SJSA1 (cell line): ENCODE measurements around the gene C17orf75. TPM values are rescaled to one million over a fixed set of nuclear protein-coding genes. Genes with fewer than 3 reads are reported as not detected.
"Not testable (repeated sequence)": the region's sequence is repeated elsewhere in the genome, so short reads cannot be mapped to it uniquely, and the experiment has no call there.

ENCODE experiments used
- DNase-seq, 2 experiments: peaks; one replicate each; pipeline ENCODE4 v3.0.0-alpha.2; 2015 to 2020; ENCODE audit warnings: low spot score in 2 of 2, low read depth in 1 of 2
- H3K27ac ChIP-seq: fragments of 250-450 bp; sonication (Bioruptor Pico); 2 replicates; pipeline ENCODE4 v1.5.1; 2020; ENCODE audit warnings: mild to moderate bottlenecking, moderate library complexity
- H3K27me3 ChIP-seq: fragments of 250-450 bp; sonication (Bioruptor Pico); replicated peaks from 2 replicates; pipeline ENCODE4 v1.5.1; 2020; ENCODE audit warnings: mild to moderate bottlenecking, moderate library complexity
- H3K36me3 ChIP-seq: fragments of 250-450 bp; sonication (Bioruptor Pico); 2 replicates; pipeline ENCODE4 v1.5.1; 2020; ENCODE audit warnings: mild to moderate bottlenecking
- H3K4me1 ChIP-seq: fragments of 250-450 bp; sonication (Bioruptor Pico); replicated peaks from 2 replicates; pipeline ENCODE4 v1.6.1; 2021; ENCODE audit warnings: mild to moderate bottlenecking
- H3K4me3 ChIP-seq: fragments of 250-450 bp; sonication (Bioruptor Pico); 2 replicates; pipeline ENCODE4 v1.5.1; 2020; ENCODE audit warnings: mild to moderate bottlenecking
- H3K9me3 ChIP-seq: fragments of 250-450 bp; sonication (Bioruptor Pico); replicated peaks from 2 replicates; pipeline ENCODE4 v1.5.1; 2020; ENCODE audit warnings: mild to moderate bottlenecking
- total RNA-seq: library from RNA; depleted of rRNA; stranded (reverse); fragments of >200 nt; shearing (Covaris generic); gene quantifications from 2 replicates; pipeline ENCODE4 v1.2.3, GENCODE V29; 2014

The C17orf75 gene
- total RNA-seq, 1 experiment from 2014 or later, result 16.5 TPM

DNA sequence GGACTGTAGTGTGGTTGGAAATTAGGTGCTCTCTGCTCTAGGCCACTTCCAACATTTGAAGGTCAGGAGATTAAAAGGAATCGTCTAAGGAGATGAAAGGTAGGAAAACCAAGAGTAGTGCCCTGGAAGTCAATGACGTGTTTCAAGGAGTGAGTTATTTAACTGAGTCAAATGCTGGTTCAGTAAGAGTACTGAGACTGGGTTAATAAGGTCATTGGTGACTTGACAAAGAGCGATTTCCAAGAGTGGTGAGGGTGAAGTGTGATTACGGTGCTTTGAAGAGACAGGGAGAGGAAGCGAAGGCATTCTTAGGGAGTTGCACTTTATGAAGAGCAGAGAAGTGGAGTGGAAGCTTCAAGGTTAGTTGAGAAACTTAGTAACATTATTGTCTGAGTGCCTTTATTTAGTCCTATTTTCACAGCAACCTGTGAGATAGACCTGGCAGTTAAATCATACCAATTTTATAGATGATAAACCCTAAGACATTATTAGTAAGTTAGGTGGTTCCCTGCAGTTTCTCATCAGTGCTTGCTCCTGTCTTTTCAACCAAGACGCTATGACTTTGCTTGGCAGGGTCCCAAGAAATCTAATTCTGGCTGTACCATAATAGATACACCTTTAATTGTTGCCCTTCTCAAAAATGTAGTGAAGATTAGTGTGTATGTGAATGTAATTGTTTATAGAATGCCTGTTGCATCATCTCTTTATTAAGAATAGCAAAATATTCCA, 13.8 kb upstream of the C17orf75 start:
- H3K4me1 ChIP-seq, result peaks cover 9% of the 10 kb centered on the region
- no peak overlapping the region for H3K4me3 ChIP-seq
- no peaks in the 10 kb centered on the region for H3K9me3 ChIP-seq
- no peak for DNase-seq
- H3K27me3 ChIP-seq, result no peaks in the 10 kb centered on the region
- peaks cover 94% of the 10 kb centered on the region for H3K36me3 ChIP-seq
- no peak overlapping the region for H3K27ac ChIP-seq

DNA sequence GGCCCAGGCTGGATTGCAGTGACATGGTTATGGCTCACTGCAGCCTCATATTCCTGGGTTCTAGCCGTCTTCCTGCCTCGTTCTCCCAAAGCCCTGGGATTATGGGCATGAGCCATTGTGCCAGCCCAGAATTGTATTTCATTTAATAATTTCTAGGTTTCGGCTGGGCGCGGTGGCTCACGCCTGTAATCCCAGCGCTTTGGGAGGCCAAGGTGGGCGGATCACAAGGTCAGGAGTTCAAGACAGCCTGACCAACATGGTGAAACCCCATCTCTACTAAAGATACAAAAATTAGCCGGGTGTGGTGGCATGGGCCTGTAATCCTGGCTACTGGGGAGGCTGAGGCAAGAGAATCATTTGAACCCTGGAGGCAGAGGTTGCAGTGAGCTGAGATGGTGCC, 10.8 kb upstream of the C17orf75 start:
- not testable (repeated sequence) for DNase-seq, H3K9me3 ChIP-seq, H3K4me3 ChIP-seq, H3K27ac ChIP-seq, H3K27me3 ChIP-seq
- Histone ChIP-seq H3K4me1 (peaks cover 14% of the 10 kb centered on the region), H3K36me3 (peaks cover 75% of the 10 kb centered on the region)

DNA sequence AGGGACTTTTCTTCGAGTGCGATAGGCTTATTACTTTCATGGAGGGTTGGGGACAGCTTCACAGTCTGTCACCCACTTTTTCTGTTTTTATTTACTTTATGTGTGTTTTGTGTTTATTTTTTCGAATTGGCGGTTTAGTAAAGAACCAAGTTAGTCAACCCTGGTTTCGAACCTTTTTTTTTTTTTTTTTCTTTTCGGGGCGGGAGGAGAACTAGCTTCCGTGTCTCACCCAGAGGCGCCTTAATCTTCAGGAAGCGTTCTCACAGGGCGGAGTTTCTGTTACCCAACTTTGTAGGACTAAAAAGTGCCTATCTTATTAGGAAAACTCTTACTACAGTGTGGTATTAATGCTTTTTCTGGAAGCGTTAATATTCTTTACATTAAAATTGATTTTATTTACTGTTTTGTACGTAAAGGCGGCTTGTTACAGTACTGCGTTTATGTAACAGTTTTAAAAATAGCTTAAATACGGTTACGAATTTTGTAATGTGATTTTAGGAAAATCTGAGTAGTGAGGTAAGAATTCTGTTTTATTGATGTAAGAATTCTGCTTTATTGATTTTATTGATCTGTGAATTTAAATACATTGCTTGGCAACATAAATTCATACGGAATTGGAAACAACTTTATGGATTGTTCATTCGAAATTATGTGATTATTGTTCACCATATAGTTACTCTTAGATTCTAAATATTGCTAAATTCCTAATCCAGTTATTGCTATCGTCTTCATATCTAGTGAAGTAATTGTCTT, 8.9 kb upstream of the C17orf75 start:
- peak overlapping the region; percentile 98 for H3K27ac ChIP-seq
- H3K36me3 ChIP-seq, result peaks cover 59% of the 10 kb centered on the region
- DNase-seq, result no peak
- no peaks in the 10 kb centered on the region for H3K27me3 ChIP-seq
- no peaks in the 10 kb centered on the region for H3K9me3 ChIP-seq
- H3K4me3 ChIP-seq, result peak overlapping the region; percentile 74
- peaks cover 14% of the 10 kb centered on the region for H3K4me1 ChIP-seq

DNA sequence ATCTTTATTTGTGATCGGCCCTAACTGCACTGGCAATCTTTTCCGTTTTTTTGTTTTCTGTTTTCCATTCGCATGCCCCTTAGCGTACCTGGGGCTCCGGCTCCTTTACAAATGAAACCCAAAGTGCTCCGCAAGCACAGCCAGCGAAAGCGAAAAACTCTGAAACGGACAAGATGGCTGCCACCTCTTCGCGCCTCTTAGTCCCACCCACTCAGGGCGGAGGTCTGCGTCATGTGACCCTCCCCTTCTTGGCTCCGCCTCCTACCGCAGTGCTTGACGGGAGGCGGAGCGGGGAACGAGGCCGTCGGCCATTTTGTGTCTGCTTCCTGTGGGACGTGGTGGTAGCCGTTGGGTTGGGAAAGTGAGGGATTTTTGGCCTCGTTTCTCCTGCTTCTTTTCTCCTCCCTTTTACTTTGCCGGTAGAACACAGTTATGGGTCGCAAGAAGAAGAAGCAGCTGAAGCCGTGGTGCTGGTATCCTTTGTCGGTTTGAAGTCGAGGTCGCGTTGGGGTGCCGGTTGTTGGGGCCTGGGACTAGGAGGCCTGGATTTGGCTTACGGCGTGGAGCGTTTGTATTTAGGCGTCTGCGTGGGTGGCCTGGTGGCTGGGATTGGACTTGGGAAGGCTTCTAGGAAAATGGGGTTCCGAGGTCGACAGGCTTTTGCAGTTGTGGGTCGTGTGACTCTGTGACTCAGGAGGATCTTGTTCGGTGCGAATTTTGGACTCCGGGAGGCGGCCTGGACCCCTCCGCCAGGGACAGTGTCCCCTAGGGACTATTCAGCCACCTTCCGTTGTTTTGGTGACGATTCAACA, 8.1 kb upstream of the C17orf75 start, which contains the start of gene ZNF207:
Gene ZNF207 (plus strand): TSS at position 304 of the 812 bp plus-strand sequence. CDS start 129 bp downstream, at position 433.
- Histone ChIP-seq H3K9me3 (no peaks in the 10 kb centered on the region), H3K27ac (peak within 1 kb of the TSS; percentile 98), H3K36me3 (peaks cover 52% of the 10 kb centered on the region), H3K27me3 (no peaks in the 10 kb centered on the region), H3K4me1 (peaks cover 11% of the 10 kb centered on the region), H3K4me3 (peak within 1 kb of the TSS; percentile 74)
- DNase-seq, result peak; percentile 97

DNA sequence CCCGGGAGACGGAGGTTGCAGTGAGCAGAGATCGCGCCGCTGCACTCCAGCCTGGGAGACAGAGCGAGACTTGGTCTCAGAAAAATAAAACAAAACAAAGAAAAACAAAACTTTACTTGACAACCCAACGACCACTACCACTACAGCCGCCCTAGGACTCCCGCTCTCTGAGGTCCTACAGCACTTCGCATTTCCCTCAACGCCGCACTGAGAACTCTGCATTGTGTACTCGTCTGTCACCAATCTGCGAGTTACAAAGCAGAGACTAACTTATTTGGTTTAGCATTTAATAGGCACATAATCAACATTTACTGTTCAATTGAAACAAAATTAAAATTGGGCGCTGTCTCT, 7.5 kb upstream of the C17orf75 start:
- no peak for DNase-seq
- H3K27me3 ChIP-seq, result no peaks in the 10 kb centered on the region
- H3K4me3 ChIP-seq, result peak overlapping the region; percentile 74
- no peaks in the 10 kb centered on the region for H3K9me3 ChIP-seq
- peaks cover 46% of the 10 kb centered on the region for H3K36me3 ChIP-seq
- H3K27ac ChIP-seq, result peak overlapping the region; percentile 98
- peaks cover 11% of the 10 kb centered on the region for H3K4me1 ChIP-seq

DNA sequence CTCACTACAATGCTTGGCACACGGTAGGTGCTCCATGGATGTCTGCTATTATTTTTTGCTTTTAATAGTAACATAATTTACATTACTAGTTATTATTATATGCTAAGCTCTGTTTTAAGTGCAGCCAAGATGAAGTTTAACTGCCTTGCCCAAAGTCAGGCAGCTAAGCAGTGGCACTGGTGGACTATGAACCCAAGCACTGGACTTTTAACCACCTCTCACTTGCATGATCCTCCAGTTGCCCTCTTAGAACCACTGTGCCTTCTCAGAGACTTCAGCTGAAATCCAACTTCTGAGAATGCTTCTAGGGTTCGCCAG, 6.5 kb upstream of the C17orf75 start:
- no peak for DNase-seq
- Histone ChIP-seq H3K9me3 (no peaks in the 10 kb centered on the region), H3K4me3 (no peak overlapping the region), H3K27ac (no peak overlapping the region), H3K36me3 (peaks cover 38% of the 10 kb centered on the region), H3K4me1 (peaks cover 11% of the 10 kb centered on the region), H3K27me3 (no peaks in the 10 kb centered on the region)

DNA sequence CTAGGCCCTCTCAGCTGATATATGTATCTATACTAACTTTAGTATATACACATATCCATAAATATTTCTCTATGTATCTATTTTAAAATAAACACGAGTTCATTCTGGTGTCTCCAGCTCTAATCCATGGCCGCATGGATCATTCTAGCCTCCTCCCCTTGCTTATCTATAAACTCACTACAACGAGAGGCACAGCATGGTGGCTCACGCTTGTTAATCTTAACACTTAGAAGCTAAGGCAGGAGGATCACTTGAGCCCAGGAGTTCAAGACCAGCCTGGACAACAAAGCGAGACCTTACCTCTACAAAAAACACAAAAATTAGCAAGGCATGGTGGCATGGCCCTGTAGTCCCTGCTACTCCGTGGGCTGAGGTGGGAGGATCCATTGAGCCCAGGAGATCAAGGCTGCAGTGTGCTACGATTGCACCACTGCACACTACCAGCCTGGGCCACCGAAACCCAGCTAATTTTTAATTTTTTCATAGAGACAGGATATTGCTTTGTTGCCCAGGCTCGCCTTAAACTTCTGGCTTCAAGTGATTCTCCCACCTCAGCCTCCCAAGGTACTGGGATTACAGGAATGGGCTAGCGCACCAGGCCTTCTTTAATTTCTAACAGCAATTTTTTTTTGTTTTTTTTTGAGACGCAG, 4.1 kb upstream of the C17orf75 start:
- Histone ChIP-seq H3K27ac (no peak overlapping the region), H3K9me3 (no peaks in the 10 kb centered on the region), H3K36me3 (peaks cover 15% of the 10 kb centered on the region), H3K4me1 (peaks cover 10% of the 10 kb centered on the region), H3K27me3 (no peaks in the 10 kb centered on the region), H3K4me3 (no peak overlapping the region)
- DNase-seq, result no peak

DNA sequence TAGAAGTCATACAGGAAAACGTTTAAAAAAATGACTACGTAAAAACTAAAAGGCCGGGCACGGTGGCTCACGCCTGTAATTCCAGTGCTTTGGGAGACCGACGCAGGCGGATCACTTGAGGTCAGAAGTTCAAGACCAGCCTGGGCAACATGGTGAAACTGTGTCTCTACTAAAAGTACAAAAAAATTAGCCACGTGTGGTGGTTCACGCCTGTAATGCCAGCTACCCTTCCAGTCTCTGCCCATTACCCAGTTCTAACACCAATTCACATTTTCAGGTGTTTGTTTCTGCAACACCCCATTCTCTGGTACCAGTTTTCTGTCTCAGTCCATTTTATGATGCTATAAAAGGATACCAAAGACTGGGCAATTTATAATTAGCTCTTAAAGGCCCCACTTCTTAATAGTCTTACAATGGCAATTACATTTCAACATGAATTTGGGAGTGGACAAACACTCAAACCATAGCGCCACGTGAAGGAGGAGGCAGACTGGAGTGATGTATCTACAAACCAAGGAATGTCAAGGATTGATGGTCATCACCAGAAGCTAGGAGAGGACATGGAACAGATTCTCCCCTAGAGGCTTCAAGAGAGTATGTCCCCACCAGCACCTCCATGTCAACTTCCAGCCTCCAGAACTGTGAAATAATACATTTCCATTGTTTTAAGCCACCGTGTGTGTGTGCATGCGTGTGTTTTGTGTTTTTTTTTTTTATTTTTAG, 791 bp upstream of the C17orf75 start:
- no peak overlapping the region for H3K27ac ChIP-seq
- H3K4me3 ChIP-seq, result peak overlapping the region; percentile 51
- H3K4me1 ChIP-seq, result peaks cover 6% of the 10 kb centered on the region
- no peak for DNase-seq
- H3K36me3 ChIP-seq, result peaks cover 9% of the 10 kb centered on the region
- H3K9me3 ChIP-seq, result no peaks in the 10 kb centered on the region
- H3K27me3 ChIP-seq, result no peaks in the 10 kb centered on the region

DNA sequence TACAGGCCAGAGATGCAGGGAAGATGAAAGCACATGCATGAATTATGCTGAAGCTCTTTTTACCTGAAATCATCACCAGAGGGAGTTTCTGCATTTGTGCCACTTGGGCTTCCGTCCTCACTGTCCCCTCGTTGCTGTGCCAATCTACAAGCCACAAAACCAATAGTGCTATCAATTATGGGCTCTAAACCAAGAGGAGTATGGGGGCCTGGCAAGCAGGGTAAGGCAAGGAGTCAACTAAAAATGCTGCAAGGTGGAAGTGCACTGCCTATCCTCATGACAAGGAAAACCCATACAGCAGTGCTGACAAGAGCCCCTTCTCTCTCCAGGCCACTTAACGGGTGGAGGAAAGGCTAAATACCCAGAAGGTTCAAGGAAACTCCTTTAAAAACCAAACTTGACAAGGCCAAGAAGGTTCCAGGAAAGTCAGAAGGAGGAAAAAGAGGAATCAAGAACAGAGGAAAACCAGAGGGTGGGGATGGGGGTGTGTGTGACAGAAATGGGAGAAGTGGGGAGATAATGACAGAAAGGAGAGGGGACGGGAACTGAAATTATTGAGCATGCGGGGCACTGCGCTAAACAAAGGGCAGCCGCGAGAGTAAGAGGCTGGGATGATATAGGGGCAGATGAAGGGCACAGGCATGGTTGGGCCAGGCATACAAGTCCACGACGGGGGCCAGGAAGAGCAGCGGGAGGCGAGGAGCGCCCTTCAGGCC, 674 bp downstream of the C17orf75 start:
- Histone ChIP-seq H3K4me1 (peaks cover 6% of the 10 kb centered on the region), H3K27ac (no peak overlapping the region), H3K36me3 (peaks cover 12% of the 10 kb centered on the region), H3K9me3 (no peaks in the 10 kb centered on the region), H3K4me3 (peak overlapping the region; percentile 51), H3K27me3 (no peaks in the 10 kb centered on the region)
- peak in 1 of 2 experiments; percentile 24 for DNase-seq

DNA sequence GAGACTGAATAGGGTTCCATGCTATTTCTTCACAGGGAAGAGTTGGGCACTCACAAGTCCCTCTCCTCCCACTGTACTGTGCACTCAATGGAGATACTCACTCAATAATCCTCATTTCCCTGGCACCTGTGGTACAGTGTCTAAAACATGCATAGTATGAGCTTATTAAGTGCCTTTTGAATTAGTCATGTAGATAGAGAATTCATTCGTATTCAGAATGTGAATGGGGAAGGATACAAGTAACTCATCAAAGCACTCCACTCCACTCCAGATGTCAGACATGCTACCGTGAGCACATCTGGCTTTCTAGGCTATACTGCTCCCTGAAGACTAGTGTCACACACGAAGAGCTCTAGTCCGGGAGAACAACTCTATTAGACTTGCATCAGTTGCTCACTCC, 6.3 kb downstream of the C17orf75 start:
- DNase-seq, result peak in 1 of 2 experiments; percentile 33
- peaks cover 27% of the 10 kb centered on the region for H3K36me3 ChIP-seq
- no peak overlapping the region for H3K4me3 ChIP-seq
- no peak overlapping the region for H3K27ac ChIP-seq
- peaks cover 9% of the 10 kb centered on the region; the same call in 1 of the 2 replicates for H3K4me1 ChIP-seq
- no peaks in the 10 kb centered on the region for H3K27me3 ChIP-seq
- no peaks in the 10 kb centered on the region for H3K9me3 ChIP-seq

DNA sequence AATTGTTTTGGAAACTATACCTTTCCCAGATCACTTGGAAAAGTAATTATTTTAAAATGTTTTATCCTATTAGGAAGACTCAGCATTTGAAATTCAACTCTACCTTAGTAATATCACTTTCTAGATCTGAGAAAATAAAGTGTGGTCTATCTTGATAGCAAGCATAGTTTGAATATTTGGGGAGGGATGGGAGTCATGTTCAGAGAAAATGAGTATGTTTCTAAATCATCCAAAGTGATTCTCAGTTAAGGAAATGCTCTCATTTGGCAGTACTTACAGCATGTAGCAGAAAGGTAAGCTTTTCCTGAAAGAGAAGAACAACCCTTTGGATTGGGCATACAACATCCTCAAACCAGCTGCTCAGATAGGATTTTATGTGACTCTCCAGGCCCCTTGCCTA, 6.9 kb downstream of the C17orf75 start:
- Histone ChIP-seq H3K4me3 (no peak overlapping the region), H3K4me1 (peaks cover 9% of the 10 kb centered on the region; the same call in 1 of the 2 replicates), H3K9me3 (no peaks in the 10 kb centered on the region), H3K27me3 (no peaks in the 10 kb centered on the region), H3K36me3 (peaks cover 27% of the 10 kb centered on the region), H3K27ac (no peak overlapping the region)
- no peak for DNase-seq

DNA sequence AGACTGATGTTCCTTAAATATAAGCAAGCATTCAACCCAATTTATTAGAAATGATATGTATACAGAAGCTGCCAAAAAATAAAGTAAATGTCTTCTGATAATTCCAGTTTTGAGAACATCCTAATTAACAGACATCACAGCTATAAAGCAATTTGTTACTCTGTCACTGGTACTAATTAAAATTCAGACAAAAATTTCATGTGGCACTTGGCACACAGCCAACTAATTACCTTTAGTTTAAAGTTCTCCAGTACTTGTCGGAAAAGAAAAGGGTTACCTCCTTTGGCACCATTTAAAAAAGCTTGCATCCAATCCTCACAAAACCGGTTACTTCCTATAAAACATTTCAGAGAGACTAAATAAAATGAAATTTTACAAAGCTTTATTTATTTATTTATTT, 8.8 kb downstream of the C17orf75 start:
- no peak for DNase-seq
- Histone ChIP-seq H3K4me3 (no peak overlapping the region), H3K4me1 (peaks cover 9% of the 10 kb centered on the region; the same call in 1 of the 2 replicates), H3K36me3 (peaks cover 23% of the 10 kb centered on the region), H3K27ac (no peak overlapping the region), H3K9me3 (no peaks in the 10 kb centered on the region), H3K27me3 (no peaks in the 10 kb centered on the region)
